ENCODE results near the gene THSD7A.
A peak's percentile ranks its signal among the peaks of the same experiment; 100 is the strongest.
"Not testable (repeated sequence)": the region's sequence is repeated elsewhere in the genome, so short reads cannot be mapped to it uniquely, and the experiment has no call there.

Gene THSD7A

GRCh38 chr7:11573128-11573750 lies 258.8 kb downstream of the THSD7A start:
- no peak for DNase-seq

- DNase-seq: no peak
Measured at GRCh38 chr7:11570922-11571550, 261.0 kb downstream of the THSD7A start.

- no peak for DNase-seq
Measured at GRCh38 chr7:11570205-11570604, 261.8 kb downstream of the THSD7A start.

GRCh38 chr7:11567571-11567970 lies 264.4 kb downstream of the THSD7A start:
- no peak for DNase-seq

- DNase-seq: peak in 1 of 2 donors; percentile 11
Measured at GRCh38 chr7:11557627-11558026, 274.4 kb downstream of the THSD7A start.

- DNase-seq: no peak
Measured at GRCh38 chr7:11552676-11553296, 279.2 kb downstream of the THSD7A start.

GRCh38 chr7:11551470-11551869 lies 280.5 kb downstream of the THSD7A start:
- DNase-seq: no peak

- no peak for DNase-seq
Measured at GRCh38 chr7:11548532-11548931, 283.5 kb downstream of the THSD7A start.

GRCh38 chr7:11541330-11541729 lies 290.7 kb downstream of the THSD7A start:
- no peak for DNase-seq

- no peak for DNase-seq
Measured at GRCh38 chr7:11540271-11540761, 291.7 kb downstream of the THSD7A start.

- no peak for DNase-seq
Measured at GRCh38 chr7:11539853-11540252, 292.1 kb downstream of the THSD7A start.

- no peak for DNase-seq
Measured at GRCh38 chr7:11538751-11539299, 293.2 kb downstream of the THSD7A start.

- DNase-seq: no peak
Measured at GRCh38 chr7:11533229-11533820, 298.7 kb downstream of the THSD7A start.

- no peak for DNase-seq
Measured at GRCh38 chr7:11529382-11529781, 302.6 kb downstream of the THSD7A start.

- DNase-seq: no peak
Measured at GRCh38 chr7:11527707-11528106, 304.3 kb downstream of the THSD7A start.

GRCh38 chr7:11524476-11525397 lies 307.3 kb downstream of the THSD7A start:
- no peak for DNase-seq

GRCh38 chr7:11521964-11522499 lies 310.0 kb downstream of the THSD7A start:
- DNase-seq: not testable (repeated sequence)

- DNase-seq: no peak
Measured at GRCh38 chr7:11517853-11518252, 314.1 kb downstream of the THSD7A start.

- DNase-seq: no peak
Measured at GRCh38 chr7:11516328-11516727, 315.7 kb downstream of the THSD7A start.

GRCh38 chr7:11513460-11513859 lies 318.5 kb downstream of the THSD7A start:
- no peak for DNase-seq

GRCh38 chr7:11507929-11508328 lies 324.1 kb downstream of the THSD7A start:
- no peak for DNase-seq

GRCh38 chr7:11506417-11506816 lies 325.6 kb downstream of the THSD7A start:
- DNase-seq: no peak

Measured in CD4-positive, alpha-beta T cell treated with Interleukin-4 for 1 hour (primary cell).